GM23338 (cell line): ENCODE results near the gene AHSP.

ENCODE experiments used
- CREB1 ChIP-seq: fragments of 250-450 bp; sonication (Bioruptor Pico); IDR thresholded peaks from 2 replicates; pipeline ENCODE4 v1.5.0; 2020; ENCODE audit warnings: low read depth, mild to moderate bottlenecking, moderate library complexity
- CTCF ChIP-seq, 2 experiments: fragments of 200-600 bp in 1 of 2; sonication (generic) in 1 of 2; conservative IDR thresholded peaks; 2 replicates each; pipeline versions ENCODE4 v1.5.1 to v1.6.1; 2016 to 2017; ENCODE audit warnings: antibody characterized with exemption in 2 of 2, low read depth in 2 of 2, mild to moderate bottlenecking in 2 of 2, moderate library complexity in 1 of 2
- ETS1 ChIP-seq: IDR thresholded peaks from 2 replicates; pipeline ENCODE4 v1.6.1; 2016; ENCODE audit warnings: antibody characterized with exemption
- EZH2 ChIP-seq: fragments of 200-600 bp; sonication (generic); IDR thresholded peaks from one replicate; pipeline ENCODE4 v1.8.0; 2017; ENCODE audit warnings: antibody characterized with exemption, mild to moderate bottlenecking, low read depth; ENCODE audit not compliant: unreplicated experiment
- EZH2phosphoT487 ChIP-seq: fragments of 200-600 bp; sonication (generic); IDR thresholded peaks from one replicate; pipeline ENCODE4 v1.8.1; 2018; ENCODE audit warnings: antibody characterized with exemption; ENCODE audit not compliant: unreplicated experiment
- JUNB ChIP-seq: IDR thresholded peaks from one replicate; pipeline ENCODE4 v1.6.1; 2016; ENCODE audit warnings: antibody characterized with exemption; ENCODE audit not compliant: unreplicated experiment
- NANOG ChIP-seq: IDR thresholded peaks from 2 replicates; pipeline ENCODE4 v1.6.1; 2016; ENCODE audit warnings: antibody characterized with exemption, borderline replicate concordance
- POLR2AphosphoS5 ChIP-seq: IDR thresholded peaks from 2 replicates; pipeline ENCODE4 v1.6.1; 2016; ENCODE audit warnings: antibody characterized with exemption, low read depth
- REST ChIP-seq: IDR thresholded peaks from one replicate; pipeline ENCODE4 v1.6.1; 2018; ENCODE audit warnings: antibody characterized with exemption; ENCODE audit not compliant: unreplicated experiment
- STAT1 ChIP-seq: IDR thresholded peaks from one replicate; pipeline ENCODE4 v1.6.1; 2016; ENCODE audit warnings: antibody characterized with exemption; ENCODE audit not compliant: unreplicated experiment
- ZNF114 ChIP-seq: fragments of 250-450 bp; sonication (Bioruptor Pico); IDR thresholded peaks from 2 replicates; pipeline ENCODE4 v1.5.0; 2020; ENCODE audit warnings: mild to moderate bottlenecking, moderate library complexity
- ZNF331 ChIP-seq: fragments of 250-450 bp; sonication (Bioruptor Pico); IDR thresholded peaks from 2 replicates; pipeline ENCODE4 v1.5.0; 2020; ENCODE audit warnings: low read depth, mild to moderate bottlenecking, moderate library complexity
- ZNF462 ChIP-seq: fragments of 250-450 bp; sonication (Bioruptor Pico); IDR thresholded peaks from 2 replicates; pipeline ENCODE4 v1.5.0; 2020; ENCODE audit warnings: mild to moderate bottlenecking, moderate library complexity

- TF ChIP-seq REST = no peak
- TF ChIP-seq ETS1 = no peak
- no peak for TF ChIP-seq POLR2AphosphoS5
- TF ChIP-seq CTCF (conservative IDR thresholded peaks at IDR 0.05; ENCODE audit: low read depth in 2 of 2) = no peak
- no peak for TF ChIP-seq JUNB
- TF ChIP-seq EZH2 = no peak
- TF ChIP-seq EZH2phosphoT487 = no peak
- TF ChIP-seq STAT1 = no peak
- no peak for TF ChIP-seq CREB1 (CRISPR knock-in tag)
- TF ChIP-seq ZNF462 (CRISPR knock-in tag) = no peak
- TF ChIP-seq ZNF114 (CRISPR knock-in tag) = no peak
- TF ChIP-seq ZNF331 (CRISPR knock-in tag) = no peak
- no peak for TF ChIP-seq NANOG
Measured at GRCh38 chr16:31513884-31514283, 13.8 kb upstream of the AHSP start.
